Activated naive CD8-positive, alpha-beta T cell (primary cell): ENCODE measurements around the gene TALDO1.

Experiments
- H3K27ac Mint-ChIP-seq: one replicate; pipeline ENCODE4 v1.8.0; 2021; ENCODE audit warnings: mixed read lengths
- H3K27me3 Mint-ChIP-seq: one replicate; pipeline ENCODE4 v1.8.0; 2021; ENCODE audit warnings: mixed read lengths
- H3K36me3 Mint-ChIP-seq: one replicate; pipeline ENCODE4 v1.8.0; 2021; ENCODE audit warnings: mixed read lengths
- H3K4me1 Mint-ChIP-seq: one replicate; pipeline ENCODE4 v1.8.0; 2021; ENCODE audit warnings: low read depth, mixed read lengths
- H3K4me3 Mint-ChIP-seq: one replicate; pipeline ENCODE4 v1.8.0; 2021; ENCODE audit warnings: mild to moderate bottlenecking, mixed read lengths
- H3K9me3 Mint-ChIP-seq: one replicate; pipeline ENCODE4 v1.8.0; 2021; ENCODE audit warnings: low read depth, mixed read lengths

Gene TALDO1

GRCh38 chr11:747158-748006 is at the start of gene TALDO1:
Gene TALDO1, plus strand, starts transcription at chr11:747464. Its CDS starts 18 bp downstream, at chr11:747482.
- Mint-ChIP-seq H3K4me3 (peak within 1 kb of the TSS; percentile 90), H3K4me1 (peaks cover 14% of the 10 kb centered on the region), H3K27me3 (no peaks in the 10 kb centered on the region), H3K27ac (peak within 1 kb of the TSS; percentile 89), H3K9me3 (no peaks in the 10 kb centered on the region), H3K36me3 (no peaks in the 10 kb centered on the region)

- Mint-ChIP-seq H3K27me3 (no peaks in the 10 kb centered on the region), H3K4me1 (peaks cover 30% of the 10 kb centered on the region), H3K27ac (peak overlapping the region; percentile 73), H3K9me3 (no peaks in the 10 kb centered on the region), H3K4me3 (peak overlapping the region; percentile 89), H3K36me3 (peaks cover 2% of the 10 kb centered on the region)
Measured at GRCh38 chr11:697811-698311, 49.4 kb upstream of the TALDO1 start.

- no peak overlapping the region for H3K27ac Mint-ChIP-seq
- peaks cover 22% of the 10 kb centered on the region for H3K4me1 Mint-ChIP-seq
- no peak overlapping the region for H3K4me3 Mint-ChIP-seq
Measured at GRCh38 chr11:698493-699115, 48.7 kb upstream of the TALDO1 start.

GRCh38 chr11:699116-699508 is 48.2 kb upstream of the TALDO1 start:
- Mint-ChIP-seq H3K36me3 (peaks cover 2% of the 10 kb centered on the region), H3K27ac (no peak overlapping the region), H3K9me3 (no peaks in the 10 kb centered on the region), H3K27me3 (no peaks in the 10 kb centered on the region), H3K4me1 (peaks cover 22% of the 10 kb centered on the region), H3K4me3 (no peak overlapping the region)

More at GRCh38 chr11:698493-699115, 48.7 kb upstream of the TALDO1 start:
- no peaks in the 10 kb centered on the region for H3K9me3 Mint-ChIP-seq
- peaks cover 2% of the 10 kb centered on the region for H3K36me3 Mint-ChIP-seq
- H3K27me3 Mint-ChIP-seq, result no peaks in the 10 kb centered on the region

- peaks cover 22% of the 10 kb centered on the region for H3K4me1 Mint-ChIP-seq
- peaks cover 2% of the 10 kb centered on the region for H3K36me3 Mint-ChIP-seq
- no peak overlapping the region for H3K4me3 Mint-ChIP-seq
- no peaks in the 10 kb centered on the region for H3K27me3 Mint-ChIP-seq
- H3K9me3 Mint-ChIP-seq, result no peaks in the 10 kb centered on the region
- H3K27ac Mint-ChIP-seq, result peak overlapping the region; percentile 46
Measured at GRCh38 chr11:699753-700152, 47.5 kb upstream of the TALDO1 start.

GRCh38 chr11:701741-702461 is 45.4 kb upstream of the TALDO1 start:
- Mint-ChIP-seq H3K27me3 (no peaks in the 10 kb centered on the region), H3K36me3 (peaks cover 2% of the 10 kb centered on the region), H3K4me3 (no peak overlapping the region), H3K4me1 (peaks cover 21% of the 10 kb centered on the region), H3K27ac (no peak overlapping the region), H3K9me3 (no peaks in the 10 kb centered on the region)

GRCh38 chr11:702462-703461 is 44.5 kb upstream of the TALDO1 start:
- no peaks in the 10 kb centered on the region for H3K9me3 Mint-ChIP-seq
- peaks cover 13% of the 10 kb centered on the region for H3K4me1 Mint-ChIP-seq
- H3K36me3 Mint-ChIP-seq, result peaks cover 2% of the 10 kb centered on the region
- no peak overlapping the region for H3K27ac Mint-ChIP-seq
- no peak overlapping the region for H3K4me3 Mint-ChIP-seq
- no peaks in the 10 kb centered on the region for H3K27me3 Mint-ChIP-seq

- H3K27ac Mint-ChIP-seq, result no peak overlapping the region
Measured at GRCh38 chr11:703506-703905, 43.8 kb upstream of the TALDO1 start.

GRCh38 chr11:704228-704674 is 43.0 kb upstream of the TALDO1 start:
- Mint-ChIP-seq H3K9me3 (no peaks in the 10 kb centered on the region), H3K27ac (no peak overlapping the region), H3K4me3 (no peak overlapping the region)

More at GRCh38 chr11:703506-703905, 43.8 kb upstream of the TALDO1 start:
- Mint-ChIP-seq H3K36me3 (peaks cover 2% of the 10 kb centered on the region), H3K9me3 (no peaks in the 10 kb centered on the region), H3K4me1 (peaks cover 6% of the 10 kb centered on the region), H3K4me3 (no peak overlapping the region), H3K27me3 (no peaks in the 10 kb centered on the region)

GRCh38 chr11:704781-705645 is 42.3 kb upstream of the TALDO1 start:
- Mint-ChIP-seq H3K4me1 (peaks cover 5% of the 10 kb centered on the region), H3K9me3 (no peaks in the 10 kb centered on the region), H3K27me3 (no peaks in the 10 kb centered on the region), H3K36me3 (peaks cover 2% of the 10 kb centered on the region), H3K27ac (no peak overlapping the region), H3K4me3 (no peak overlapping the region)

More at GRCh38 chr11:704228-704674, 43.0 kb upstream of the TALDO1 start:
- peaks cover 5% of the 10 kb centered on the region for H3K4me1 Mint-ChIP-seq
- peaks cover 2% of the 10 kb centered on the region for H3K36me3 Mint-ChIP-seq
- H3K27me3 Mint-ChIP-seq, result no peaks in the 10 kb centered on the region

- Mint-ChIP-seq H3K4me3 (no peak within 1 kb of the TSS), H3K36me3 (no peaks in the 10 kb centered on the region), H3K9me3 (no peaks in the 10 kb centered on the region), H3K27ac (no peak within 1 kb of the TSS), H3K27me3 (no peaks in the 10 kb centered on the region), H3K4me1 (peaks cover 5% of the 10 kb centered on the region)
Measured at GRCh38 chr11:705646-706438, 41.4 kb upstream of the TALDO1 start, which contains the start of gene EPS8L2. Gene EPS8L2, plus strand, starts transcription at chr11:706231. Its CDS starts 3,177 bp downstream, at chr11:709408.

- Mint-ChIP-seq H3K27ac (no peak overlapping the region), H3K4me3 (no peak overlapping the region), H3K4me1 (peaks cover 5% of the 10 kb centered on the region), H3K36me3 (no peaks in the 10 kb centered on the region), H3K27me3 (peaks cover 3% of the 10 kb centered on the region), H3K9me3 (no peaks in the 10 kb centered on the region)
Measured at GRCh38 chr11:706439-706956, 40.8 kb upstream of the TALDO1 start.
